Measurements from ENCODE around the gene GGACT.

DNA sequence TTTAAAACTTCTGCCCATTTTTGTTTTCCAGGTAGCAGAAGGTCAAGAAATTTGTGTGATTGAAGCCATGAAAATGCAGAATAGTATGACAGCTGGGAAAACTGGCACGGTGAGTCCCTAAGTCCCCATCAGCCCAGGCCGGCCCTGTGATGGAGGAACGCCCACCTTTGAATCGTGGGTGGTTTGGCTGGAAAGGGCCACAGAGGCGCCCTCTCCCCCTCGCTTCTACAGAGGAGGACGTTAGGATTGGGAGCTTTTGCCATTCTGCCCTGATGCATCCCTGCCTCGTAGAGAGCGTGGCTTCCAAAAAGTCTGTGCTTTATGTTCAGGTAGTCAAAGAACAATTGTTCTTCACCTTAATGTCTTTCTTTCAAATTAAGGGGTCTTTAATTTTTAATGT, 60.9 kb downstream of the GGACT start:
- no peak for TF ChIP-seq CTCF (IDR thresholded peaks at IDR 0.05)
- no peak for TF ChIP-seq ZFX (IDR thresholded peaks at IDR 0.05; ENCODE audit: borderline replicate concordance)

Data from 22Rv1 (cell line).